Liver (tissue), 3 donors: ENCODE data around the gene PITPNM3.

Source experiments
- JUND ChIP-seq, 2 donors: IDR thresholded peaks; 2 replicates each; pipeline ENCODE4 v1.6.1; 2016; ENCODE audit warnings: antibody characterized with exemption in 2 of 2
- SP1 ChIP-seq: IDR thresholded peaks from 2 replicates; pipeline ENCODE4 v1.6.1; 2018; ENCODE audit warnings: antibody characterized with exemption, mild to moderate bottlenecking
- TF ChIP-seq, protein P1 (sequence below): fragments of 150-350 bp; IDR thresholded peaks from 2 replicates; pipeline ENCODE4 v1.5.1; 2017; ENCODE audit warnings: improper control_type of control experiment, low read depth, low read length; ENCODE audit not compliant: missing input control
- TF ChIP-seq, protein P2 (sequence below): IDR thresholded peaks from 2 replicates; pipeline ENCODE4 v1.6.1; 2016; ENCODE audit warnings: antibody characterized with exemption
- donor health status: healthy.
- donor health status: healthy.

DNA sequence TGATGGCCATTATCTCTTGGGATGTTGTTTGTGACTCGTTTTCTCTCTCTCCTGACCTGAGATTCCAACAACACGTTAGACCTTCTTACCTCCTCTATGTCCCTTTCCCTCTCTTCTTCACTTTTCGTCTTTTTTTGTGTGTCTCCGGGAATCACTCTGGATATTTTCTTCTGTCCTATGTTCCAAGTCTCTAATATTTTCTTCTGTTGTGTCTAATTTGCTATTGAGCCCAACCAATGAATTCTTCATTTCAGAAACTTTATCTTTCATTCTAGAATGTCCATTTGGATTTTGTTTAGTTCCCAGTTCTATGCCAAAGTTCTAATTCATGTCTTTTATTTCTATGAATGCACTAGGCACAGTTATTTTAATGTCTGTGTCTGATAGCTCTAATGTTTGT, 27.1 kb upstream of the PITPNM3 start:
- TF ChIP-seq, protein P1, sequence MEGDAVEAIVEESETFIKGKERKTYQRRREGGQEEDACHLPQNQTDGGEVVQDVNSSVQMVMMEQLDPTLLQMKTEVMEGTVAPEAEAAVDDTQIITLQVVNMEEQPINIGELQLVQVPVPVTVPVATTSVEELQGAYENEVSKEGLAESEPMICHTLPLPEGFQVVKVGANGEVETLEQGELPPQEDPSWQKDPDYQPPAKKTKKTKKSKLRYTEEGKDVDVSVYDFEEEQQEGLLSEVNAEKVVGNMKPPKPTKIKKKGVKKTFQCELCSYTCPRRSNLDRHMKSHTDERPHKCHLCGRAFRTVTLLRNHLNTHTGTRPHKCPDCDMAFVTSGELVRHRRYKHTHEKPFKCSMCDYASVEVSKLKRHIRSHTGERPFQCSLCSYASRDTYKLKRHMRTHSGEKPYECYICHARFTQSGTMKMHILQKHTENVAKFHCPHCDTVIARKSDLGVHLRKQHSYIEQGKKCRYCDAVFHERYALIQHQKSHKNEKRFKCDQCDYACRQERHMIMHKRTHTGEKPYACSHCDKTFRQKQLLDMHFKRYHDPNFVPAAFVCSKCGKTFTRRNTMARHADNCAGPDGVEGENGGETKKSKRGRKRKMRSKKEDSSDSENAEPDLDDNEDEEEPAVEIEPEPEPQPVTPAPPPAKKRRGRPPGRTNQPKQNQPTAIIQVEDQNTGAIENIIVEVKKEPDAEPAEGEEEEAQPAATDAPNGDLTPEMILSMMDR, result no peak
- TF ChIP-seq SP1 (no peak), JUND (IDR thresholded peaks at IDR 0.05) (no peak)
- TF ChIP-seq, protein P2, sequence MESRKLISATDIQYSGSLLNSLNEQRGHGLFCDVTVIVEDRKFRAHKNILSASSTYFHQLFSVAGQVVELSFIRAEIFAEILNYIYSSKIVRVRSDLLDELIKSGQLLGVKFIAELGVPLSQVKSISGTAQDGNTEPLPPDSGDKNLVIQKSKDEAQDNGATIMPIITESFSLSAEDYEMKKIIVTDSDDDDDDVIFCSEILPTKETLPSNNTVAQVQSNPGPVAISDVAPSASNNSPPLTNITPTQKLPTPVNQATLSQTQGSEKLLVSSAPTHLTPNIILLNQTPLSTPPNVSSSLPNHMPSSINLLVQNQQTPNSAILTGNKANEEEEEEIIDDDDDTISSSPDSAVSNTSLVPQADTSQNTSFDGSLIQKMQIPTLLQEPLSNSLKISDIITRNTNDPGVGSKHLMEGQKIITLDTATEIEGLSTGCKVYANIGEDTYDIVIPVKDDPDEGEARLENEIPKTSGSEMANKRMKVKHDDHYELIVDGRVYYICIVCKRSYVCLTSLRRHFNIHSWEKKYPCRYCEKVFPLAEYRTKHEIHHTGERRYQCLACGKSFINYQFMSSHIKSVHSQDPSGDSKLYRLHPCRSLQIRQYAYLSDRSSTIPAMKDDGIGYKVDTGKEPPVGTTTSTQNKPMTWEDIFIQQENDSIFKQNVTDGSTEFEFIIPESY, result no peak
